H1 (cell line): Measurements from ENCODE around the gene IL12RB2. TPM values are rescaled to one million over a fixed set of nuclear protein-coding genes. Genes with fewer than 3 reads are reported as not detected.

ENCODE experiments used
- CBX5 ChIP-seq: fragments of 300-800, 300-1000 bp; sonication (generic); IDR thresholded peaks from 2 replicates; pipeline ENCODE4 v1.7.1; 2016; ENCODE audit warnings: antibody characterized with exemption, low read length, low read depth
- CHD7 ChIP-seq: fragments of 300-600 bp; sonication (generic); IDR thresholded peaks from 2 replicates; pipeline ENCODE4 v1.7.1; 2012; ENCODE audit warnings: low read length, moderate library complexity, mild to moderate bottlenecking, inconsistent platforms; ENCODE audit not compliant: insufficient replicate concordance
- FOSL1 ChIP-seq: IDR thresholded peaks from 2 replicates; pipeline ENCODE4 v1.6.1; 2011; ENCODE audit warnings: mild to moderate bottlenecking, low read depth, low read length, moderate library complexity; ENCODE audit not compliant: insufficient read depth
- GTF2F1 ChIP-seq: IDR thresholded peaks from 2 replicates; pipeline ENCODE4 v1.6.1; 2012; ENCODE audit warnings: low read depth, low read length, improper control_type of control experiment, borderline replicate concordance
- HDAC2 ChIP-seq, 2 experiments: fragments of 300-600 bp in 1 of 2; sonication (generic) in 1 of 2; IDR thresholded peaks; 2 replicates each; pipeline ENCODE4 v1.6.1; 2011 to 2012; ENCODE audit warnings: low read depth in 2 of 2, low read length in 2 of 2, mild to moderate bottlenecking in 2 of 2, moderate library complexity in 2 of 2, borderline replicate concordance in 1 of 2, inconsistent platforms in 1 of 2
- MAFK ChIP-seq: IDR thresholded peaks from 2 replicates; pipeline ENCODE4 v1.6.1; 2012; ENCODE audit warnings: low read depth, mild to moderate bottlenecking, improper control_type of control experiment, low read length
- POU5F1 ChIP-seq: IDR thresholded peaks from 2 replicates; pipeline ENCODE4 v1.6.1; 2011; ENCODE audit warnings: low read depth, mild to moderate bottlenecking, low read length, moderate library complexity
- RAD21 ChIP-seq, 2 experiments: IDR thresholded peaks in 1 of 2; conservative IDR thresholded peaks in 1 of 2; 2 replicates each; pipeline ENCODE4 v1.6.1; 2011; ENCODE audit warnings: low read depth in 2 of 2, low read length in 2 of 2, improper control_type of control experiment in 1 of 2, inconsistent platforms in 1 of 2, mild to moderate bottlenecking in 1 of 2, moderate library complexity in 1 of 2
- SIX5 ChIP-seq: IDR thresholded peaks from 2 replicates; pipeline ENCODE4 v1.6.1; 2011; ENCODE audit warnings: mild to moderate bottlenecking, low read depth, low read length
- USF2 ChIP-seq: IDR thresholded peaks from 2 replicates; pipeline ENCODE4 v1.6.1; 2011; ENCODE audit warnings: low read length, improper control_type of control experiment
- polyA plus RNA-seq, 7 experiments: library from polyadenylated mRNA; depleted of rRNA in 3 of 7; stranded (reverse) in 5 of 7; unstranded in 2 of 7; fragments of >200 nt in 5 of 7; fragments of 200-250 nt in 2 of 7; gene quantifications; 1 replicate in 5 of 7; 2 replicates in 1 of 7; 4 replicates in 1 of 7; pipeline versions ENCODE4 v1.2.1 to v1.2.3, GENCODE V29; 2011 to 2013; ENCODE audit warnings: missing spikeins in 2 of 7, mixed read lengths in 2 of 7
- total RNA-seq: library from RNA; stranded (reverse); fragmentation: NEBNext Ultra II Directional; extraction: Animal tissue kit (Norgen Biotek cat#: 25700); gene quantifications from 2 replicates; pipeline ENCODE4 v1.2.1, GENCODE V29; 2021

IL12RB2 gene
- total and polyA plus RNA-seq, 2 of the 8 experiments (the other 6 are each of a cell fraction or from before 2014, with no cell fraction given) = 1.4 TPM

DNA sequence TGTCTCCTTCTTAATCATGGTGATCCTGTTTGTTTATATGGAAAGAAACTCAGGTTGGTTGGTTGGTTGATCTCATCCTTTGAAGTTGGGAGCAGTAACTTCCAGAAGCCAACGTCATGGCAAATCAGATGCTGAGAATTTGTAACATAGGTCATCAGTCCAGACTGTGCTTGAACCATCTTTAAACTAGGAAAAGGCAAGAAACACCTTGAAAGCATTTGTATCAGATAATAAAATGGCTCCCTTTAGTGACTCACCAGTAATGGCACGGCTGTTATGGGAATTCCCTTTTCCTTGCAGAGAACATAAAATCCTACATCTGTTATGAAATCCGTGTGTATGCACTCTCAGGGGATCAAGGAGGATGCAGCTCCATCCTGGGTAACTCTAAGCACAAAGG, 64.5 kb downstream of the IL12RB2 start (continued):
- TF ChIP-seq CHD7 (no peak), CBX5 (no peak), USF2 (no peak), MAFK (no peak), GTF2F1 (no peak), SIX5 (no peak), HDAC2 (IDR thresholded peaks at IDR 0.05; ENCODE audit: borderline replicate concordance in 1 of 2, low read depth in 2 of 2, low read length in 2 of 2) (no peak), POU5F1 (no peak), RAD21 (IDR thresholded peaks at IDR 0.05 in 1 of 2, conservative IDR thresholded peaks at IDR 0.05 in 1 of 2; ENCODE audit: low read depth in 2 of 2, low read length in 2 of 2) (no peak), FOSL1 (no peak)
